IMR-90 (cell line): ENCODE data around the gene PLN. TPM values are rescaled to one million over a fixed set of nuclear protein-coding genes. Genes with fewer than 3 reads are reported as not detected.

Experiments used
- ATAC-seq: fragments of 200-7000 bp; cut with Tn5 transposase; 2 replicates; pipeline ENCODE4 v1.9.1; 2020; ENCODE audit warnings: low read depth, mild to moderate bottlenecking, moderate library complexity
- BruUV-seq: library from RNA; stranded (reverse); fragments of 400-500 nt; replicated peaks from 2 replicates; lab custom pipeline; 2021; lab: Mats Ljungman, UMichigan
- CTCF ChIA-PET: fragments of 300-600 bp; formaldehyde crosslinking; extraction: SDS; loops from one replicate; lab custom pipeline; 2021; ENCODE audit warnings: antibody characterized with exemption; lab: Yijun Ruan, JAX
- POLR2A ChIA-PET: fragments of 300-600 bp; sonication (Branson Sonifier 250); formaldehyde crosslinking; loops from one replicate; lab custom pipeline; 2022; ENCODE audit warnings: antibody characterized with exemption; ENCODE audit not compliant: unreplicated experiment; lab: Charles Lee
- DNase-seq: peaks from one replicate; pipeline ENCODE4 v3.0.0; 2013
- H2AFZ ChIP-seq: replicated peaks from 2 replicates; pipeline ENCODE3; 2013; ENCODE audit warnings: low read length, mild to moderate bottlenecking; ENCODE audit not compliant: poor library complexity
- H2AK5ac ChIP-seq: 2 replicates; pipeline ENCODE4 v1.6.1; 2013; ENCODE audit warnings: low read depth, low read length, inconsistent platforms
- H2AK9ac ChIP-seq: replicated peaks from 2 replicates; pipeline ENCODE3; 2013; ENCODE audit warnings: mild to moderate bottlenecking, low read depth, low read length, moderate library complexity; ENCODE audit not compliant: poor library complexity
- H2BK120ac ChIP-seq: 2 replicates; pipeline ENCODE4 v1.6.1; 2013; ENCODE audit warnings: low read depth, low read length, inconsistent platforms
- H2BK15ac ChIP-seq: 3 replicates; pipeline ENCODE4 v1.6.1; 2013; ENCODE audit warnings: low read depth, low read length, inconsistent platforms
- H2BK20ac ChIP-seq: 2 replicates; pipeline ENCODE4 v1.6.1; 2013; ENCODE audit warnings: low read depth, mild to moderate bottlenecking, inconsistent platforms, low read length, moderate library complexity
- H2BK5ac ChIP-seq: 2 replicates; pipeline ENCODE4 v1.6.1; 2013; ENCODE audit warnings: mild to moderate bottlenecking, low read depth, low read length, inconsistent platforms; ENCODE audit not compliant: poor library complexity, severe bottlenecking
- H3K14ac ChIP-seq: replicated peaks from 2 replicates; pipeline ENCODE4 v1.6.1; 2013; ENCODE audit warnings: low read depth, low read length, inconsistent platforms
- H3K18ac ChIP-seq: 2 replicates; pipeline ENCODE4 v1.6.1; 2013; ENCODE audit warnings: low read depth, low read length, control low read depth
- H3K23ac ChIP-seq: 2 replicates; pipeline ENCODE4 v1.6.1; 2013; ENCODE audit warnings: low read depth, low read length, inconsistent platforms
- H3K27ac ChIP-seq: 2 replicates; pipeline ENCODE4 v1.5.1; 2013; ENCODE audit warnings: mild to moderate bottlenecking, control low read depth, low read length; ENCODE audit not compliant: insufficient read depth
- H3K27me3 ChIP-seq: 2 replicates; pipeline ENCODE4 v1.6.1; 2013; ENCODE audit warnings: low read length; ENCODE audit not compliant: control insufficient read depth, insufficient read depth
- H3K36me3 ChIP-seq: 2 replicates; pipeline ENCODE4 v1.6.1; 2013; ENCODE audit warnings: low read length, mixed read lengths; ENCODE audit not compliant: control insufficient read depth, insufficient read depth
- H3K4ac ChIP-seq: 2 replicates; pipeline ENCODE4 v1.6.1; 2013; ENCODE audit warnings: low read depth, low read length, inconsistent platforms
- H3K4me1 ChIP-seq: 2 replicates; pipeline ENCODE4 v1.6.1; 2013; ENCODE audit warnings: low read length, mixed read lengths; ENCODE audit not compliant: control insufficient read depth, insufficient read depth
- H3K4me2 ChIP-seq: 2 replicates; pipeline ENCODE4 v1.6.1; 2013; ENCODE audit warnings: low read depth, mild to moderate bottlenecking, control low read depth, low read length, moderate library complexity
- H3K4me3 ChIP-seq: 2 replicates; pipeline ENCODE4 v1.5.1; 2013; ENCODE audit warnings: low read depth, mild to moderate bottlenecking, control low read depth, low read length, moderate library complexity; ENCODE audit not compliant: insufficient read depth
- H3K56ac ChIP-seq: 2 replicates; pipeline ENCODE4 v1.6.1; 2013; ENCODE audit warnings: low read length, inconsistent platforms; ENCODE audit not compliant: insufficient read depth; ENCODE audit errors: extremely low read depth
- H3K79me1 ChIP-seq, 2 experiments: 2 replicates each; pipeline ENCODE4 v1.6.1; 2013; ENCODE audit warnings: low read length in 2 of 2, inconsistent platforms in 1 of 2, low read depth in 1 of 2
- H3K9ac ChIP-seq: 2 replicates; pipeline ENCODE4 v1.6.1; 2013; ENCODE audit warnings: low read depth, low read length, control low read depth
- H3K9me1 ChIP-seq: 2 replicates; pipeline ENCODE4 v1.6.1; 2013; ENCODE audit warnings: low read length, inconsistent platforms; ENCODE audit not compliant: insufficient read depth
- H3K9me3 ChIP-seq: 2 replicates; pipeline ENCODE4 v1.6.1; 2013; ENCODE audit warnings: low read length; ENCODE audit not compliant: control insufficient read depth, insufficient read depth
- H4K20me1 ChIP-seq: 2 replicates; pipeline ENCODE4 v1.6.1; 2013; ENCODE audit warnings: low read length, inconsistent platforms; ENCODE audit not compliant: insufficient read depth
- H4K5ac ChIP-seq: 2 replicates; pipeline ENCODE4 v1.6.1; 2013; ENCODE audit warnings: mild to moderate bottlenecking, low read depth, low read length, control low read depth
- H4K8ac ChIP-seq, 2 experiments: 2 replicates each; pipeline ENCODE4 v1.6.1; 2013; ENCODE audit warnings: low read depth in 2 of 2, low read length in 2 of 2, control low read depth in 1 of 2, inconsistent platforms in 1 of 2
- H4K91ac ChIP-seq: 2 replicates; pipeline ENCODE4 v1.6.1; 2013; ENCODE audit warnings: low read depth, low read length, inconsistent platforms; ENCODE audit not compliant: insufficient read depth
- BHLHE40 ChIP-seq: fragments of 150-350 bp; IDR thresholded peaks from 2 replicates; pipeline ENCODE4 v1.6.1; 2016; ENCODE audit warnings: mild to moderate bottlenecking, low read depth, low read length
- CHD1 ChIP-seq: IDR thresholded peaks from 2 replicates; pipeline ENCODE4 v1.6.1; 2012; ENCODE audit warnings: low read depth, low read length, improper control_type of control experiment
- FOS ChIP-seq: fragments of 150-350 bp; IDR thresholded peaks from 2 replicates; pipeline ENCODE4 v1.6.1; 2016; ENCODE audit warnings: low read depth, low read length
- MXI1 ChIP-seq: IDR thresholded peaks from 2 replicates; pipeline ENCODE4 v1.6.1; 2012; ENCODE audit warnings: low read depth, mild to moderate bottlenecking, low read length, moderate library complexity, borderline replicate concordance
- NFE2L2 ChIP-seq: fragments of 150-350 bp; IDR thresholded peaks from 2 replicates; pipeline ENCODE4 v1.6.1; 2016; ENCODE audit warnings: low read depth, mild to moderate bottlenecking, low read length
- RFX5 ChIP-seq: IDR thresholded peaks from 2 replicates; pipeline ENCODE4 v1.8.0; 2012; ENCODE audit warnings: low read depth, mild to moderate bottlenecking, low read length, moderate library complexity
- SMC3 ChIP-seq: fragments of 150-350 bp; IDR thresholded peaks from 2 replicates; pipeline ENCODE4 v1.6.1; 2016; ENCODE audit warnings: low read depth, mild to moderate bottlenecking, antibody characterized with exemption, low read length, moderate library complexity
- USF2 ChIP-seq: fragments of 150-350 bp; IDR thresholded peaks from 2 replicates; pipeline ENCODE4 v1.6.1; 2017; ENCODE audit warnings: mild to moderate bottlenecking, antibody characterized with exemption, low read length, low read depth
- dilution Hi-C: fragments of 300-500 bp; cut with HindIII; formaldehyde crosslinking; loops from one replicate; pipeline ENCODE4 v1.14.3; 2018; ENCODE audit warnings: low sequenced_read_pairs; ENCODE audit not compliant: unreplicated experiment
- in situ Hi-C: fragments of 300-500 bp; cut with MboI; formaldehyde crosslinking; loops from 3 replicates; pipeline ENCODE4 v1.14.3; 2019; ENCODE audit warnings: low sequenced_read_pairs, inconsistent platforms, mixed read lengths
- intact Hi-C: fragments of 100-400 bp; cut with micrococcal nuclease; formaldehyde crosslinking; loops from 2 replicates; pipeline ENCODE4 v1.10.0; 2022
- polyA plus RNA-seq, 3 experiments: library from polyadenylated mRNA; depleted of rRNA; stranded (reverse); fragments of >200 nt; gene quantifications; 2 replicates each; pipeline ENCODE4 v1.2.3, GENCODE V29; 2012; ENCODE audit warnings: low replicate concordance in 1 of 3
- total RNA-seq: library from RNA; depleted of rRNA; stranded (reverse); fragments of >200 nt; gene quantifications from 2 replicates; pipeline ENCODE4 v1.2.3, GENCODE V29; 2012

PLN gene
- total and polyA plus RNA-seq, 2 of the 4 experiments (the other 2 are of a cell fraction): under 0.01 TPM; not detected in 1

GRCh38 chr6:118548613-118549012, 517 bp downstream of the PLN start:
- no peak overlapping the region for H4K5ac ChIP-seq
- H3K36me3 ChIP-seq: no peaks in the 10 kb centered on the region
- no peak overlapping the region for H2BK20ac ChIP-seq
- no peak overlapping the region for H3K4me2 ChIP-seq
- no peak overlapping the region for H3K23ac ChIP-seq
- H2BK120ac ChIP-seq: no peak overlapping the region
- no peak overlapping the region for H2AK9ac ChIP-seq
- no peak overlapping the region for H3K18ac ChIP-seq
- BruUV-seq: no TSS peak
- ChIA-PET POLR2A (no interaction called here), CTCF (interaction anchor here (0.6 kb wide), 1 partner anchor 88 kb away, joined by 3 read pairs; no protein-coding TSS in a partner anchor)
- H4K8ac ChIP-seq: no peak overlapping the region
- no peak overlapping the region for H3K56ac ChIP-seq
- H2AFZ ChIP-seq: no peak overlapping the region
- no peak overlapping the region for H2BK5ac ChIP-seq
- H2BK15ac ChIP-seq: no peak overlapping the region
- H3K4ac ChIP-seq: no peak overlapping the region
- no peak overlapping the region for H3K9ac ChIP-seq
- H3K9me3 ChIP-seq: no peaks in the 10 kb centered on the region
- dilution Hi-C loops: no loop called here
- H3K27me3 ChIP-seq: no peaks in the 10 kb centered on the region
- no peak overlapping the region for H3K4me3 ChIP-seq
- H3K4me1 ChIP-seq: peaks cover 2% of the 10 kb centered on the region
- H3K9me1 ChIP-seq: no peaks in the 10 kb centered on the region
- DNase-seq (no peak), ATAC-seq (no peak)
- H2AK5ac ChIP-seq: no peak overlapping the region
- H4K91ac ChIP-seq: no peak overlapping the region
- intact Hi-C loops: loop anchor here (2.0 kb wide), 1 partner anchor 572 kb away; no protein-coding TSS in a partner anchor
- H3K79me1 ChIP-seq: peaks cover 0 to 7% of the 10 kb centered on the region in 2 experiments; a peak in 3 of 4 replicates
- TF ChIP-seq SMC3: no peak
- no peak for TF ChIP-seq RFX5
- no peak for TF ChIP-seq USF2
- TF ChIP-seq BHLHE40: no peak
- TF ChIP-seq NFE2L2: no peak
- TF ChIP-seq FOS: no peak
- TF ChIP-seq MXI1: no peak
- no peak for TF ChIP-seq CHD1
- in situ Hi-C loops: no loop called here
- no peak overlapping the region for H3K27ac ChIP-seq
- no peaks in the 10 kb centered on the region; the same call in 1 of the 2 replicates for H4K20me1 ChIP-seq
- H3K14ac ChIP-seq: no peak overlapping the region
